Endothelial cell (in vitro differentiated cells): ENCODE results near the gene LEKR1. TPM values are rescaled to one million over a fixed set of nuclear protein-coding genes. Genes with fewer than 3 reads are reported as not detected.

Source experiments
- DNase-seq: peaks from one replicate; pipeline ENCODE4 v3.0.0; 2021; ENCODE audit warnings: low spot score
- H3K27ac Mint-ChIP-seq: one replicate; pipeline ENCODE4 v1.8.0; 2021; ENCODE audit warnings: mixed read lengths, inconsistent platforms; ENCODE audit not compliant: unreplicated experiment
- H3K27me3 Mint-ChIP-seq: one replicate; pipeline ENCODE4 v1.8.0; 2021; ENCODE audit warnings: mild to moderate bottlenecking, moderate library complexity, mixed read lengths, inconsistent platforms; ENCODE audit not compliant: unreplicated experiment
- H3K36me3 Mint-ChIP-seq: one replicate; pipeline ENCODE4 v1.8.0; 2021; ENCODE audit warnings: mild to moderate bottlenecking, low read depth, mixed read lengths, inconsistent platforms; ENCODE audit not compliant: unreplicated experiment
- H3K4me1 Mint-ChIP-seq: one replicate; pipeline ENCODE4 v1.8.0; 2021; ENCODE audit warnings: mild to moderate bottlenecking, mixed read lengths, inconsistent platforms; ENCODE audit not compliant: unreplicated experiment
- H3K4me3 Mint-ChIP-seq: one replicate; pipeline ENCODE4 v1.8.0; 2021; ENCODE audit warnings: mild to moderate bottlenecking, mixed read lengths, inconsistent platforms; ENCODE audit not compliant: unreplicated experiment
- H3K9me3 Mint-ChIP-seq: one replicate; pipeline ENCODE4 v1.8.0; 2021; ENCODE audit warnings: mixed read lengths, inconsistent platforms; ENCODE audit not compliant: unreplicated experiment
- long read RNA-seq: library from polyadenylated mRNA; unstranded; transcript quantifications from one replicate; pipeline ENCODE4 v2.0.0, GENCODE V29; 2020; ENCODE audit not compliant: unreplicated experiment
- total RNA-seq: library from RNA; stranded (reverse); fragmentation: NEBNext Ultra II Directional; extraction: Animal tissue kit (Norgen Biotek cat#: 25700); gene quantifications from one replicate; pipeline ENCODE4 v1.2.1, GENCODE V29; 2021; ENCODE audit not compliant: unreplicated experiment
- TF ChIP-seq, protein P1 (sequence below): fragments of 200-600 bp; sonication (generic); IDR thresholded peaks from one replicate; pipeline ENCODE4 v1.5.0; 2021; ENCODE audit warnings: antibody characterized with exemption; ENCODE audit not compliant: unreplicated experiment

The LEKR1 gene
- total RNA-seq, result 0.18 TPM
- long read RNA-seq, result 0 reads

DNA sequence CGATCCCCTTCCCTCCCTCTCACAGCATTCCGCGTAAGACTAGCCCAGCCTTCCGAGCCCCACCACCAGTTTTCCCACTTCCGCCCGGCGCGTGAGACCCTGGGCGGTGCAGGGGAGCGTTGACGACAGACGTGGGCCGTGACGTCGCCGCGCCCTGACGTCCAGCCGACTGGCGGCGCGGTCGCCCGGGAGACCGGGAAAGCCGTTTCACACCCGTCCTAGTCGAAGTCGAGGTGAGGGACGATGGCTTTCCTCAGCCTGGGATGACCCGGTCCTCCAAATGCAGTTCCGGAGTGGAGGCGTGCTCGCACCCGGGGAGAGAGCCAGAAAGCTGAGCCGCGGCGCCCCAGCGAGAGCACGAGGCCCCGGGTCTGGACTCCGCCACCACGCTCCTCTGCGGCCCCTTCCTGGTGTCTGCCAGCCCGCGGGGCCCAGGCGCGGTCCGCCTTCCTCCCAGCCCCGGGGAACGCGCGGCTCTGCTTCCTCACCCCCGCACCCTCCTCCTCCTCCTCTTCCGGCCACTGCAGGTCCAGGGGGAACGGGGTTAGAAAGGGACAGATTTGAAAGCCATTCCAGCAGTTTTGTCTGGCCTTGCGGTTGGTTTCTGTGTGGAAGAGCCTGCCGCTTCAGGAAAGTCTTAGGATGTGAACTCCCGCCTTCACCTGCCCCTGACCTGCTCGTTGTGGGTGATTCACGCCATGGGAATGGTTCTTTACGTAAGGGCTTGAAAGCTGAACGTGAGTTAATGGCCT, at the start of gene LEKR1:
TSS of gene LEKR1 (plus strand) at position 210 of the 752 bp plus-strand sequence. CDS start 2,977 bp downstream, outside the sequence.
- no peaks in the 10 kb centered on the region for H3K9me3 Mint-ChIP-seq
- H3K36me3 Mint-ChIP-seq, result no peaks in the 10 kb centered on the region
- TF ChIP-seq, protein P1, sequence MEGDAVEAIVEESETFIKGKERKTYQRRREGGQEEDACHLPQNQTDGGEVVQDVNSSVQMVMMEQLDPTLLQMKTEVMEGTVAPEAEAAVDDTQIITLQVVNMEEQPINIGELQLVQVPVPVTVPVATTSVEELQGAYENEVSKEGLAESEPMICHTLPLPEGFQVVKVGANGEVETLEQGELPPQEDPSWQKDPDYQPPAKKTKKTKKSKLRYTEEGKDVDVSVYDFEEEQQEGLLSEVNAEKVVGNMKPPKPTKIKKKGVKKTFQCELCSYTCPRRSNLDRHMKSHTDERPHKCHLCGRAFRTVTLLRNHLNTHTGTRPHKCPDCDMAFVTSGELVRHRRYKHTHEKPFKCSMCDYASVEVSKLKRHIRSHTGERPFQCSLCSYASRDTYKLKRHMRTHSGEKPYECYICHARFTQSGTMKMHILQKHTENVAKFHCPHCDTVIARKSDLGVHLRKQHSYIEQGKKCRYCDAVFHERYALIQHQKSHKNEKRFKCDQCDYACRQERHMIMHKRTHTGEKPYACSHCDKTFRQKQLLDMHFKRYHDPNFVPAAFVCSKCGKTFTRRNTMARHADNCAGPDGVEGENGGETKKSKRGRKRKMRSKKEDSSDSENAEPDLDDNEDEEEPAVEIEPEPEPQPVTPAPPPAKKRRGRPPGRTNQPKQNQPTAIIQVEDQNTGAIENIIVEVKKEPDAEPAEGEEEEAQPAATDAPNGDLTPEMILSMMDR, result no peak

DNA sequence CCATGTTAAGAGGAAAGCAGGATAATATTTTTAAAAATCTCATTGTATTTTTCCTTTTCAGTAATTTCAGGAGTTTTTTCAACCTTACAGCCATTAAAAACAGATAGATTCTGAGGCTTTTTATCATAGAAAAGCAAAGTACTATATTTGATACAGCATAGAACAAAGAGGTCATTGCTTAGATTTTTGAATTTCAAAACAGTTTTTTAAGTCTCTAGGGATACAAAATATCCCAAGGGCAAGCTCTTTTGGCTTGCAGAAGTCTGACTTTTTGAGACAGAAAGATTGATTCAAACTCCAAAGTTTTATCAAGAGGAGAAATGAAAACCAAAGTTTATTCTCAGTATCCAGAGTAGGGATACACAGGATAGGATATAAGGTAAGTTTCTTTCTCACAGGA, 49.3 kb upstream of the LEKR1 start:
- Mint-ChIP-seq H3K4me1 (peaks cover 10% of the 10 kb centered on the region), H3K27me3 (no peaks in the 10 kb centered on the region)
- TF ChIP-seq, protein P1, result no peak

More for the DNA sequence above, at the start of gene LEKR1:
- H3K27me3 Mint-ChIP-seq, result peaks cover 11% of the 10 kb centered on the region
- H3K27ac Mint-ChIP-seq, result peak within 1 kb of the TSS; percentile 93
- peak; percentile 76 for DNase-seq
- peak within 1 kb of the TSS; percentile 90 for H3K4me3 Mint-ChIP-seq
- H3K4me1 Mint-ChIP-seq, result peaks cover 18% of the 10 kb centered on the region

DNA sequence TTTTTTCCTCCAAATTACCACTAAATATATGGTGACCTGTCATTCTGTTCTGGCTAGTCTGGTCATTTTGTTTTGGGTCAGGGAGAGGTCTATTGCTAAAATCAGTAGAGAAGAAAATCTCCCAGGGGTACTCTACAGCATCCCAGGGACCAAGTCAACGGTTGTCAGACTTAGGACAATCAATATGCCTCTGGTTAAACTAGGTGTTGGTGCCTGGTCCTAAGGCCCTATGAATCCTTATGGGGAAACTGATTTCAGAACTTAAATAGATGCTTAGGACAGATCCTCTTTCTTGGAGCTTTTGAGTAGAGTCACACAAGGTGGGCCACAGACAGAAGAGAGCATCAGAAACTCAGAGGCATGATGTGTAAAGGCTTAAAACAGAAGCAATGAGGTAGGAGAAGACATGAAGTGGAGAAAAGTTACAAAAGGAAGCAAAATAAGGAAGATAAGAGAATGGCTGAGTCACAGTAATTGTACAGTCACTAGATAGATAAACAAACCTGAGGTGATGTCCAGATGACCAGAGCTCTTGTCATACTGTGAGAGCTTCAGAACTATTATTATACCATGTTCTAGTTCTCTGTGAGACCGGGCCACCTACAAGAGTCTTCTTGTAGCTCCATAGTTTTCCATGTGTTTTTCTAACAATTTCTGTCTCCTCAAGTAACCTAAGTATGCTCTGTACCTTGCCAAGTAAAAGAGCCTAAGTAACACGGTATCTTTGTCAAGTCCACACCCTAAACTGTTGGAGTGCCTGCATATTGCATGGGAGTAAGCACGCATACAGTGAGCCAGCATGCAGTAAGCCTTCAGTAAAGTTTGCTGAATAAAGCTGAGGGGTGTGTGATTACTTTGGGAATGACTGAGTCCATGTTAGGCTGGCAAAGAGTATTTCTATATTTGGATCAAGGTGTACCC, 44.6 kb upstream of the LEKR1 start:
- Mint-ChIP-seq H3K36me3 (no peaks in the 10 kb centered on the region), H3K4me3 (no peak overlapping the region), H3K4me1 (peaks cover 3% of the 10 kb centered on the region), H3K9me3 (no peaks in the 10 kb centered on the region), H3K27me3 (no peaks in the 10 kb centered on the region), H3K27ac (no peak overlapping the region)
- no peak for DNase-seq
- TF ChIP-seq, protein P1, result no peak

More for the DNA sequence above, 49.3 kb upstream of the LEKR1 start:
- H3K36me3 Mint-ChIP-seq, result no peaks in the 10 kb centered on the region
- H3K9me3 Mint-ChIP-seq, result no peaks in the 10 kb centered on the region
- H3K4me3 Mint-ChIP-seq, result no peak overlapping the region
- no peak for DNase-seq
- no peak overlapping the region for H3K27ac Mint-ChIP-seq

DNA sequence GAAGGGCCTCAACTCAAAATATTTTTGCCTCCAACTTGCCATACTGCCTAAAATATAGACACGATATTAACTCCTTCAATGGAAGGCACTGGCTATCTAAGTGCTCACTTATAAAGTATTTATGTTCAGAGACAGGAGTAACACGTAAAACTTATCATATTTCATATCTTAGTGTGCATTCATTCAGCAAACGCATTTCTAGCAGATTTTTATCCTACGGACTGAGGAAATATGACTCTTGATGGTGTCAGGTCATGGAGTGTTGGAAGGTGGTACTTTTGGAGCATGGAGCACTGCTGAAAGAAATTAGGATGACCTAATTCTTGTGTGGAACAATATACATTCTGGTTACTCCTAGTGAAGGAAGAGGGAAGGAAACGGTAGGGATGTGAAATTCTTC, 43.8 kb upstream of the LEKR1 start:
- H3K9me3 Mint-ChIP-seq, result no peaks in the 10 kb centered on the region
- TF ChIP-seq, protein P1, result no peak
- no peaks in the 10 kb centered on the region for H3K4me1 Mint-ChIP-seq
- no peak overlapping the region for H3K4me3 Mint-ChIP-seq
- DNase-seq, result no peak
- H3K27me3 Mint-ChIP-seq, result no peaks in the 10 kb centered on the region
- H3K27ac Mint-ChIP-seq, result no peak overlapping the region
- H3K36me3 Mint-ChIP-seq, result no peaks in the 10 kb centered on the region

DNA sequence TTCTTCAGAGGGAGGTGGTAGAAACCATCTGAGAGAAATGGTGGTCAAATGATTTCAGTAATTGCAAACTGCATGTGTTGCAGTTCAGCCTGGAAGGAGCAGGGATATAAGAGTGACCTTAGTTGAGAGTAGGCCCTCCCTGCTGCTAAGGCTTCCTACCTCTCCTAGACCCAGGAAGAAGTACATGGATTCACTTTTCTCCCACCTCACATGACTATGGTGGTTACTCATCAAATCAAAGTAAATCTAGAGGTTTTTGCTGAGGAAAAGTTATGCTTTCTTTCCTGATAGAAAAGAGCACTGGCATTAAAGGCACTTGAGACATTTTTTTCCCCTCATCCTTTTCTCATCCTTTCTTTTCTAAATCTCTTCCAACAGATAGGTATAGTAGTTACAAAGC, 43.2 kb upstream of the LEKR1 start:
- H3K4me1 Mint-ChIP-seq, result no peaks in the 10 kb centered on the region
- TF ChIP-seq, protein P1, result no peak

More for the DNA sequence above, 43.2 kb upstream of the LEKR1 start:
- no peaks in the 10 kb centered on the region for H3K36me3 Mint-ChIP-seq
- no peak overlapping the region for H3K27ac Mint-ChIP-seq
- H3K4me3 Mint-ChIP-seq, result no peak overlapping the region
- H3K27me3 Mint-ChIP-seq, result no peaks in the 10 kb centered on the region
- no peak for DNase-seq
- no peaks in the 10 kb centered on the region for H3K9me3 Mint-ChIP-seq
